ENCODE data around the gene RASA4B.
"Not testable (repeated sequence)": the region's sequence is repeated elsewhere in the genome, so short reads cannot be mapped to it uniquely, and the experiment has no call there.

The RASA4B gene

GRCh38 chr7:102510575-102510974 is 7.0 kb downstream of the RASA4B start:
- not testable (repeated sequence) for DNase-seq

- DNase-seq, result not testable (repeated sequence)
Observed at GRCh38 chr7:102507410-102508088, 10.0 kb downstream of the RASA4B start.

GRCh38 chr7:102505298-102506185 is 12.0 kb downstream of the RASA4B start:
- DNase-seq, result not testable (repeated sequence)

GRCh38 chr7:102503141-102503540 is 14.4 kb downstream of the RASA4B start:
- DNase-seq, result not testable (repeated sequence)

GRCh38 chr7:102498321-102498720 is 19.3 kb downstream of the RASA4B start:
- not testable (repeated sequence) for DNase-seq

- DNase-seq, result not testable (repeated sequence)
Observed at GRCh38 chr7:102497308-102497707, 20.3 kb downstream of the RASA4B start.

- not testable (repeated sequence) for DNase-seq
Observed at GRCh38 chr7:102496861-102497260, 20.7 kb downstream of the RASA4B start.

GRCh38 chr7:102494473-102495149 is 23.0 kb downstream of the RASA4B start:
- DNase-seq, result not testable (repeated sequence)

GRCh38 chr7:102494026-102494425 is 23.6 kb downstream of the RASA4B start:
- not testable (repeated sequence) for DNase-seq

- not testable (repeated sequence) for DNase-seq
Observed at GRCh38 chr7:102493220-102493935, 24.2 kb downstream of the RASA4B start.

- not testable (repeated sequence) for DNase-seq
Observed at GRCh38 chr7:102490529-102491075, 27.0 kb downstream of the RASA4B start.

- not testable (repeated sequence) for DNase-seq
Observed at GRCh38 chr7:102484317-102484716, 33.3 kb downstream of the RASA4B start.

- not testable (repeated sequence) for DNase-seq
Observed at GRCh38 chr7:102481962-102482361, 35.6 kb downstream of the RASA4B start.

GRCh38 chr7:102479982-102480637 is 37.5 kb downstream of the RASA4B start:
- not testable (repeated sequence) for DNase-seq

- not testable (repeated sequence) for DNase-seq
Observed at GRCh38 chr7:102479209-102479584, 38.4 kb downstream of the RASA4B start.

- not testable (repeated sequence) for DNase-seq
Observed at GRCh38 chr7:102478314-102479208, 39.0 kb downstream of the RASA4B start, which contains the start of gene POLR2J. Gene POLR2J (minus strand): TSS chr7:102478922. CDS start chr7:102478860, 62 bp downstream.

- not testable (repeated sequence) for DNase-seq
Observed at GRCh38 chr7:102474736-102475435, 42.7 kb downstream of the RASA4B start.

GRCh38 chr7:102474116-102474515 is 43.5 kb downstream of the RASA4B start:
- DNase-seq, result not testable (repeated sequence)

- no peak for DNase-seq
Observed at GRCh38 chr7:102473271-102473991, 44.1 kb downstream of the RASA4B start.
